Activated naive CD4-positive, alpha-beta T cell treated with anti-CD3 and anti-CD28 coated beads, Interleukin-2, amount 10 ng/mL, durations not matched to agents 7 days and 5 days (primary cell): ENCODE results near the gene MBTD1.

Experiments used
- CTCF ChIA-PET: fragments of 350-600 bp; sonication (Branson Sonifier 250); formaldehyde crosslinking; loops from one replicate; lab custom pipeline; 2021; ENCODE audit warnings: antibody characterized with exemption; lab: Charles Lee
- DNase-seq: peaks from one replicate; pipeline ENCODE4 v3.0.0-alpha.2; 2020
- H3K27ac Mint-ChIP-seq: one replicate; pipeline ENCODE4 v1.8.0; 2021; ENCODE audit warnings: mild to moderate bottlenecking, moderate library complexity, mixed read lengths
- H3K27me3 Mint-ChIP-seq: one replicate; pipeline ENCODE4 v1.8.0; 2021; ENCODE audit warnings: mild to moderate bottlenecking, mixed read lengths
- H3K36me3 Mint-ChIP-seq: one replicate; pipeline ENCODE4 v1.8.0; 2021; ENCODE audit warnings: mixed read lengths
- H3K4me1 Mint-ChIP-seq: one replicate; pipeline ENCODE4 v1.8.0; 2021; ENCODE audit warnings: mixed read lengths
- H3K4me3 Mint-ChIP-seq: one replicate; pipeline ENCODE4 v1.8.0; 2021; ENCODE audit warnings: mild to moderate bottlenecking, moderate library complexity, mixed read lengths
- H3K9me3 Mint-ChIP-seq: one replicate; pipeline ENCODE4 v1.8.0; 2021; ENCODE audit warnings: mixed read lengths

The MBTD1 gene

GRCh38 chr17:51261024-51261963 is 1.4 kb upstream of the MBTD1 start:
- H3K9me3 Mint-ChIP-seq = no peaks in the 10 kb centered on the region
- no peaks in the 10 kb centered on the region for H3K27me3 Mint-ChIP-seq
- peak overlapping the region; percentile 97 for H3K27ac Mint-ChIP-seq
- peaks cover 53% of the 10 kb centered on the region for H3K4me1 Mint-ChIP-seq
- peaks cover 38% of the 10 kb centered on the region for H3K36me3 Mint-ChIP-seq
- peak; percentile 84 for DNase-seq
- CTCF ChIA-PET = no interaction called here
- H3K4me3 Mint-ChIP-seq = peak overlapping the region; percentile 86

GRCh38 chr17:51260237-51261023 is 581 bp upstream of the MBTD1 start, which contains the start of gene UTP18:
Gene UTP18 (plus strand): TSS chr17:51260546. CDS start chr17:51260585, 39 bp downstream.
- Mint-ChIP-seq H3K36me3 (peaks cover 37% of the 10 kb centered on the region), H3K27me3 (no peaks in the 10 kb centered on the region), H3K4me3 (peak within 1 kb of the TSS; percentile 86), H3K4me1 (peaks cover 59% of the 10 kb centered on the region), H3K9me3 (no peaks in the 10 kb centered on the region), H3K27ac (peak within 1 kb of the TSS; percentile 97)
- CTCF ChIA-PET = no interaction called here
- DNase-seq = peak; percentile 97

DNA sequence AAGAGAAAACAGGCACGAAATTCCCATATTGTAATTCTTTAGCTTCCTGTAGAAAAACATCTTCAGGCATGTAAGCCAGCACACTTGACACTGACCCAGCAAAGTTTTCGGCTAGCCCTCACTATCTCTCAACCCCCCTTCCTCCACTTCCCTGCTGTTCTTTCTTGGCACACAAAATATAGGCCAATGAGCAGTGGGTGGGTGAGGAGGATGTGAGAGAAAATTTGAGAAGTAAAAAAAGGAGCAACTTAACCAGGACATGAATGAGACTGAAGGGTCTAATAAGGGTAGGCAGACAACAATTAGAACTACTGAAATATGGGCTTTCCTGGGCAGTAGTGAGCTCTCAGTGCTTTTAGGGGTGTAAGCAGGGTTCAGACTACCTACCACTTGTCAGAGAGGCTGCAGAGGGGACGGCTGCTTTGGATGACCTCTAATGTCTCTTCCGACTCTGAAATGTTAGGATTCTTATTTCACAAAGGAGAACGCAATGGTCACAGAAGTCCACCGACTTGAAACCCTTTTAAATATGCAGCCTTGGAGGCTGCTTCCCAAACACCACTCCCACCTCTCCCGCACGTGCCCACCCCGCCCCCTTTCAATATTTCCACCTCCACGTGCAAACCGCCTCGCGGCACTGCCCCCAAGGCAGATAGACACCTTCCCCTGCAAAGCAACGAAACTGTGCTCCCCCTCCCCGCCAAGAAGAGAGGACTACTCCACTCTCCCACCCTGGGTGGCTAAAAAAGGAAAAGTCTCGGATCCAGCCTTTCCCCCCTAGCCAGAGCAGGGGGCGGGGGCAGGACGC is 889 bp downstream of the MBTD1 start:
- H3K27ac Mint-ChIP-seq = peak overlapping the region; percentile 85
- CTCF ChIA-PET = no interaction called here
- H3K27me3 Mint-ChIP-seq = no peaks in the 10 kb centered on the region
- H3K9me3 Mint-ChIP-seq = no peaks in the 10 kb centered on the region
- peak; percentile 29 for DNase-seq
- peaks cover 44% of the 10 kb centered on the region for H3K36me3 Mint-ChIP-seq
- H3K4me3 Mint-ChIP-seq = peak overlapping the region; percentile 86
- H3K4me1 Mint-ChIP-seq = peaks cover 64% of the 10 kb centered on the region

- Mint-ChIP-seq H3K27me3 (no peaks in the 10 kb centered on the region), H3K27ac (no peak overlapping the region), H3K4me1 (peaks cover 55% of the 10 kb centered on the region), H3K4me3 (no peak overlapping the region), H3K36me3 (peaks cover 42% of the 10 kb centered on the region), H3K9me3 (no peaks in the 10 kb centered on the region)
- CTCF ChIA-PET = interaction anchor here (0.6 to 1.0 kb wide), 2 partner anchors 103 to 268 kb away, joined by 3 read pairs; no protein-coding TSS in a partner anchor
- DNase-seq = no peak
Observed at GRCh38 chr17:51257150-51258081, 2.4 kb downstream of the MBTD1 start.

DNA sequence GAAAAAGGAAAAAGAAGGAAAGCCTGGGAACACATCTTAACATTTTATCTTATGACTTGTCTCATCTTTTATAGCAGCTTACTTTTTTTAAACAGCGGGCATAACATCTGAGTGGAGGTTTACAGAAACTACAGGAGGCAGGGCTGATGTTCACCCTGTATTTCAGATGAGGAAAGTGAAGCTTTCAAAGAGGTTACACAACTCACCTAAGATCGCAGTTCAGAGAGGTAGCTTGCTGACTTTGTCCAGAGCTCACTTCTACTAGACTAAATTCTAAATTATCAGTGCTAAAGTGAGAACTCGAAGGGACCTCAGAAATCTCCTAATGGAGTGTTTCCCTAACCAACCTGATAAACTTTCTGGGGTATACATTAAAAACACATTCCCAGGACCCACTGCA is 3.7 kb downstream of the MBTD1 start:
- Mint-ChIP-seq H3K27me3 (no peaks in the 10 kb centered on the region), H3K4me1 (peaks cover 54% of the 10 kb centered on the region), H3K36me3 (peaks cover 39% of the 10 kb centered on the region), H3K4me3 (no peak overlapping the region), H3K27ac (no peak overlapping the region), H3K9me3 (no peaks in the 10 kb centered on the region)
- CTCF ChIA-PET = no interaction called here
- no peak for DNase-seq

GRCh38 chr17:51255673-51256072 is 4.2 kb downstream of the MBTD1 start:
- Mint-ChIP-seq H3K36me3 (peaks cover 42% of the 10 kb centered on the region), H3K27me3 (no peaks in the 10 kb centered on the region), H3K4me1 (peaks cover 57% of the 10 kb centered on the region), H3K4me3 (no peak overlapping the region), H3K27ac (no peak overlapping the region), H3K9me3 (no peaks in the 10 kb centered on the region)
- no peak for DNase-seq
- CTCF ChIA-PET = no interaction called here

DNA sequence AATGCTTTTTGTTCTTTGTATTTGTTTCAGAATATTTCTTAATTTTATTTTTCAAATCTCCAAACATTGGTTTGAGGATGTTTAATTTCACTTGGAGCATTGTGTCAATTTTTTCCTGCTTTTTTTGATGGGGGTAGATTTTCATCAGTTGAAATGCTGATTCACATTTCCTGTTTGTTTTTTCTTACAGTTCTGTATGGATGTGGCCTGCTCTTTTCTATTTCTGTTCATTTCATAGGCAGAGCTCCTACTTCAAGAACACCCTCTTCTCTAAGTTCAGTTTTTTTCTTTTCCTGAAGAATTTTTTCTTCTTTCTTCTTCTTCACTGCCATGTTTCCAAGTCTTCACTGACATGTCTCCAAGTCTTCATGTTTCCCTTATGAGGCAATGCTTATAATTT is 8.8 kb downstream of the MBTD1 start:
- Mint-ChIP-seq H3K36me3 (peaks cover 29% of the 10 kb centered on the region), H3K27ac (no peak overlapping the region), H3K9me3 (no peaks in the 10 kb centered on the region), H3K27me3 (no peaks in the 10 kb centered on the region), H3K4me1 (peaks cover 25% of the 10 kb centered on the region), H3K4me3 (no peak overlapping the region)
- CTCF ChIA-PET = interaction anchor here (0.7 kb wide), 1 partner anchor 1247 kb away, joined by 3 read pairs; no protein-coding TSS in a partner anchor
- no peak for DNase-seq

GRCh38 chr17:51250314-51250840 is 9.5 kb downstream of the MBTD1 start:
- CTCF ChIA-PET = no interaction called here
- DNase-seq = no peak
- Mint-ChIP-seq H3K4me1 (peaks cover 23% of the 10 kb centered on the region), H3K9me3 (no peaks in the 10 kb centered on the region), H3K27me3 (no peaks in the 10 kb centered on the region), H3K4me3 (no peak overlapping the region), H3K27ac (no peak overlapping the region), H3K36me3 (peaks cover 27% of the 10 kb centered on the region)

DNA sequence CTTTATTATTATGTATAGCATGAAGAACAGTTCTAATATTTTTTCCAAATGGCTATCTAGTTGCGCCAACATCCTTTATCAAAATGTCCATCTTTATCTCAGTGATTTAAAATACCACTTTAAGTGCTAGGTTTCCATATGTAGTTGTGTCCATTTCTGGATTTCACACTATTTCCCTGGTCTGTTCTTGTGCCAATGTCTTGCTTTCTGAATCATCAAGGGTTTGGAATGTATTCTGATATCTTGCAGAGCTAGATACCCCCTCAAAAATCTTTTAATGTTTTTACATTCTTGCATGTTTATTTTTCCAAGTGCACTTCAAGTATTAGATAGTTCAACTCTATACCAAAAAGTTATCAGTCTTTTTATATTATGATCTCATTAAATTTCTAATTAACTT is 14.3 kb downstream of the MBTD1 start:
- Mint-ChIP-seq H3K27me3 (no peaks in the 10 kb centered on the region), H3K4me1 (no peaks in the 10 kb centered on the region), H3K27ac (no peak overlapping the region), H3K4me3 (no peak overlapping the region), H3K36me3 (peaks cover 7% of the 10 kb centered on the region), H3K9me3 (no peaks in the 10 kb centered on the region)
- no peak for DNase-seq
- CTCF ChIA-PET = no interaction called here

DNA sequence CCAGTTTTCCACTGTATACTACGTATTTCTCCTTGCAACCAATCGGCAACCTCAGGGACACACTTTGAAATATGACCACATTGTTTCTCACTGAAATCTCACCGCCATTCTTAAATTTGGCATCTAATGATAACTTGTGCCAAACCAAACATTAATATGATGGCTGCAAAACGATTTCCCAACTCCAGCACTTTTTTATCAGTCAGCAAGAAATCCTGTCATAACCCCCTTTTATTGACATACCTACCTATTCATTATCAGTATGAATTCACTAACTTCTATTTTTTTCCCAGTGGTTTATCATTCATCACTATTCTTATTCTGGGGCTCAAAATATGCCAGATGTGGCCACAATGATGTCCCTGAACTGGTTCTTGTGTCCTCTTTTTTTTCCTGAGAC is 15.8 kb downstream of the MBTD1 start:
- no peaks in the 10 kb centered on the region for H3K9me3 Mint-ChIP-seq
- peaks cover 3% of the 10 kb centered on the region for H3K4me1 Mint-ChIP-seq
- CTCF ChIA-PET = no interaction called here
- H3K4me3 Mint-ChIP-seq = no peak overlapping the region
- H3K27ac Mint-ChIP-seq = no peak overlapping the region
- DNase-seq = no peak
- H3K36me3 Mint-ChIP-seq = peaks cover 7% of the 10 kb centered on the region
- H3K27me3 Mint-ChIP-seq = no peaks in the 10 kb centered on the region

DNA sequence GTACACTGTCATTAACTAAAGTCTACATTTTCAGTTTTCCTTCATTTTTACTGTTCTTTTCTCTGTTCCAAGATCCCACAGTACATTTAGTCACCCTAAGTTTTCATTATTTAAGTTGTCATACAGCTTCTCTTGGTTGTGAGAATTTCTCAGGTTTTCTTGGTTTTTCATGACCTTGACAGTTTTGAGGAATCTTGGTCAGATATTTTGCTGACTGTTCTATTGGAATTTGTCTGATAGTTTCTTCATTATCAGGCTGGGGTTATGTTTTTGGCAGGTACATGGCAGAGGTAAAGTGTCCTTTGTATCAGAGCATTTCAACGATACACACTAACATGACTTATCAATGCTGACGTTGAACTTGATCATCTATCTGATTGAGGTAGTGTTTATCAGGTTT is 19.6 kb downstream of the MBTD1 start:
- CTCF ChIA-PET = no interaction called here
- no peaks in the 10 kb centered on the region for H3K27me3 Mint-ChIP-seq
- peaks cover 22% of the 10 kb centered on the region for H3K4me1 Mint-ChIP-seq
- no peak for DNase-seq
- no peak overlapping the region for H3K27ac Mint-ChIP-seq
- H3K4me3 Mint-ChIP-seq = no peak overlapping the region
- H3K36me3 Mint-ChIP-seq = peaks cover 9% of the 10 kb centered on the region
- H3K9me3 Mint-ChIP-seq = no peaks in the 10 kb centered on the region

DNA sequence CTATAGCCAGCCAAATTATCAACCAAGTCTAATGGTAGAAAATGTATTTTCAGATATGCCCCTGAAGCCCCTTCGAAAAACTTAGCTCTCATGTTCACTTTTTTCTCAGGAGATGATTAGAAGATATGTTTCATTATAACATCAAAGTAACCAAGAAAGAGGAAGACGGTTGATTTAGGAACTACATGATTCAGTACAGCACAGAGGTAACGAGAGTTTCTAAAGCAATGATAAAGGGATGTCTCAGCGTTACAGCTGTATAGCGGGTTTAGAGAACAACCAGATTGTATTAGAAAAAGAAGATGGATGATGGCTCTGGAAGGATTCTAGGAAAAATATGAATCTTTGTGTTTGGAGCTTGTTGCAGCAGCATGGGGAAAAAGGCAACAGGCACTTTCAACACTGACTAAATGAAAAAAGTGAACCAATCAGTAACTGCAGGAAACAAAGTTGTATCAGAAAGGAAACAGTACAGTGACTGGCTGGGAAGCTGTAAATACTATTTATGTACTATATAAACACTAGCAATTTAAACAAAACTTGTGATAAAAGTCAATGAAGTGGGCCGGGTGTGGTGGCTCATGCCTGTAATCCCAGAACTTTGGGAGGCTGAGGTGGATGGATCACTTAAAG is 21.5 kb downstream of the MBTD1 start:
- no peak for DNase-seq
- no peaks in the 10 kb centered on the region for H3K27me3 Mint-ChIP-seq
- no peaks in the 10 kb centered on the region for H3K9me3 Mint-ChIP-seq
- H3K4me3 Mint-ChIP-seq = peak overlapping the region; percentile 8
- H3K27ac Mint-ChIP-seq = peak overlapping the region; percentile 66
- peaks cover 22% of the 10 kb centered on the region for H3K4me1 Mint-ChIP-seq
- CTCF ChIA-PET = interaction anchor here (0.6 to 0.7 kb wide), 2 partner anchors 9 to 16 kb away, joined by 3 to 4 read pairs; no protein-coding TSS in a partner anchor
- H3K36me3 Mint-ChIP-seq = peaks cover 9% of the 10 kb centered on the region
